H1 (cell line): ENCODE results near the gene NSFL1C. TPM values are rescaled to one million over a fixed set of nuclear protein-coding genes. Genes with fewer than 3 reads are reported as not detected.

Source experiments
- CTCF ChIA-PET: fragments of 300-600 bp; sonication (Branson Sonifier 250); formaldehyde crosslinking; loops from one replicate; lab custom pipeline; 2021; ENCODE audit not compliant: partially characterized antibody; lab: Charles Lee
- POLR2A ChIA-PET: fragments of 300-600 bp; sonication (Branson Sonifier 250); formaldehyde crosslinking; loops from one replicate; lab custom pipeline; 2021; ENCODE audit warnings: inconsistent platforms; ENCODE audit not compliant: partially characterized antibody; lab: Charles Lee
- DNase-seq, 2 experiments: peaks; one replicate each; pipeline versions ENCODE4 v3.0.0 to v3.0.0-alpha.2; 2010 to 2022; ENCODE audit warnings: low spot score in 2 of 2, low read depth in 1 of 2, mixed read lengths in 1 of 2
- FAIRE-seq: peaks from 2 replicates; lab custom pipeline; 2011; peaks lifted over from hg19 to GRCh38; lab: Jason Lieb, UNC
- H2AFZ ChIP-seq: 2 replicates; pipeline ENCODE4 v1.8.1; 2012; ENCODE audit warnings: low read length, inconsistent platforms
- H2AK5ac ChIP-seq: 2 replicates; pipeline ENCODE4 v1.6.1; 2013; ENCODE audit warnings: low read depth, low read length
- H2BK120ac ChIP-seq: replicated peaks from 2 replicates; pipeline ENCODE3; 2013; ENCODE audit warnings: low read depth, low read length, inconsistent platforms
- H2BK12ac ChIP-seq: 2 replicates; pipeline ENCODE4 v1.6.1; 2013; ENCODE audit warnings: low read depth, low read length
- H2BK15ac ChIP-seq: 2 replicates; pipeline ENCODE4 v1.6.1; 2013; ENCODE audit warnings: low read length
- H2BK20ac ChIP-seq: 2 replicates; pipeline ENCODE4 v1.6.1; 2013; ENCODE audit warnings: low read length
- H2BK5ac ChIP-seq: 2 replicates; pipeline ENCODE4 v1.6.1; 2013; ENCODE audit warnings: low read depth, low read length
- H3K14ac ChIP-seq: 2 replicates; pipeline ENCODE4 v1.6.1; 2013; ENCODE audit warnings: inconsistent platforms; ENCODE audit not compliant: insufficient read length
- H3K18ac ChIP-seq: 2 replicates; pipeline ENCODE4 v1.6.1; 2013; ENCODE audit warnings: low read length; ENCODE audit errors: extremely low read depth
- H3K23ac ChIP-seq: 2 replicates; pipeline ENCODE4 v1.6.1; 2013; ENCODE audit warnings: inconsistent platforms; ENCODE audit not compliant: insufficient read length
- H3K23me2 ChIP-seq: 2 replicates; pipeline ENCODE4 v1.6.1; 2013; ENCODE audit warnings: low read depth, low read length
- H3K27ac ChIP-seq: 2 replicates; pipeline ENCODE4 v1.6.1; 2011; ENCODE audit warnings: low read depth, low read length, inconsistent platforms
- H3K27me3 ChIP-seq, 4 experiments: replicated peaks in 1 of 4; 1 replicate in 1 of 4; 2 replicates in 3 of 4; pipeline versions ENCODE4 v1.6.1 to v1.8.1; 2011 to 2013; ENCODE audit warnings: low read length in 3 of 4, mild to moderate bottlenecking in 3 of 4, inconsistent platforms in 2 of 4, mixed read lengths in 2 of 4, moderate library complexity in 1 of 4; ENCODE audit not compliant: control insufficient read depth in 3 of 4, insufficient read depth in 3 of 4; ENCODE audit errors: extremely low read depth in 1 of 4
- H3K36me3 ChIP-seq, 4 experiments: 2 replicates each; pipeline versions ENCODE4 v1.6.1 to v1.8.1; 2011 to 2013; ENCODE audit warnings: mild to moderate bottlenecking in 4 of 4, low read length in 3 of 4, moderate library complexity in 2 of 4, control low read depth in 1 of 4, inconsistent platforms in 1 of 4; ENCODE audit not compliant: insufficient read depth in 4 of 4, control insufficient read depth in 2 of 4
- H3K4ac ChIP-seq: replicated peaks from 2 replicates; pipeline ENCODE3; 2013; ENCODE audit warnings: low read length, low read depth, mixed read lengths, inconsistent platforms; ENCODE audit not compliant: insufficient read length
- H3K4me1 ChIP-seq, 4 experiments: replicated peaks in 1 of 4; 1 replicate in 1 of 4; 2 replicates in 3 of 4; pipeline versions ENCODE4 v1.6.1 to v1.8.1; 2011 to 2013; ENCODE audit warnings: low read length in 3 of 4, inconsistent platforms in 2 of 4, mixed read lengths in 1 of 4; ENCODE audit not compliant: insufficient read depth in 4 of 4, control insufficient read depth in 3 of 4
- H3K4me2 ChIP-seq, 2 experiments: 2 replicates each; pipeline versions ENCODE4 v1.6.1 to v1.8.1; 2011 to 2013; ENCODE audit warnings: low read depth in 2 of 2, low read length in 2 of 2, control low read depth in 1 of 2, inconsistent platforms in 1 of 2, mild to moderate bottlenecking in 1 of 2; ENCODE audit not compliant: insufficient read depth in 1 of 2
- H3K4me3 ChIP-seq, 4 experiments: fragments of 200-600, 300-600 bp in 1 of 4; sonication (generic), shearing (Covaris generic), sonication (Bioruptor Twin) in 1 of 4; 2 replicates each; pipeline versions ENCODE4 v1.5.1 to v1.8.1; 2011 to 2016; ENCODE audit warnings: low read length in 4 of 4, low read depth in 3 of 4, control low read depth in 2 of 4, inconsistent platforms in 2 of 4, mild to moderate bottlenecking in 2 of 4, mixed read lengths in 1 of 4, moderate library complexity in 1 of 4; ENCODE audit not compliant: insufficient read depth in 2 of 4; ENCODE audit errors: extremely low read depth in 1 of 4
- H3K56ac ChIP-seq: replicated peaks from 2 replicates; pipeline ENCODE3; 2013; ENCODE audit warnings: low read depth, mild to moderate bottlenecking, mixed read lengths, low read length, inconsistent platforms; ENCODE audit not compliant: insufficient read length
- H3K79me1 ChIP-seq: 2 replicates; pipeline ENCODE4 v1.6.1; 2013; ENCODE audit warnings: low read depth, low read length, control low read depth
- H3K79me2 ChIP-seq, 2 experiments: 2 replicates each; pipeline versions ENCODE4 v1.6.1 to v1.8.1; 2012 to 2013; ENCODE audit warnings: low read length in 2 of 2, mild to moderate bottlenecking in 2 of 2, inconsistent platforms in 1 of 2; ENCODE audit not compliant: insufficient read depth in 2 of 2, control insufficient read depth in 1 of 2
- H3K9ac ChIP-seq, 4 experiments: replicated peaks in 1 of 4; 1 replicate in 1 of 4; 2 replicates in 3 of 4; pipeline versions ENCODE4 v1.6.1 to v1.8.1; 2011 to 2013; ENCODE audit warnings: low read depth in 3 of 4, low read length in 3 of 4, control low read depth in 2 of 4, mild to moderate bottlenecking in 2 of 4, moderate library complexity in 2 of 4, inconsistent platforms in 1 of 4; ENCODE audit errors: extremely low read depth in 1 of 4
- H3K9me3 ChIP-seq, 2 experiments: 2 replicates each; pipeline versions ENCODE4 v1.6.1 to v1.8.1; 2012 to 2013; ENCODE audit warnings: mild to moderate bottlenecking in 2 of 2, moderate library complexity in 2 of 2, control low read depth in 1 of 2, inconsistent platforms in 1 of 2, low read depth in 1 of 2, low read length in 1 of 2, mixed read lengths in 1 of 2; ENCODE audit not compliant: insufficient read depth in 2 of 2
- H4K20me1 ChIP-seq, 2 experiments: replicated peaks in 1 of 2; 2 replicates each; pipeline versions ENCODE3 to v1.8.1; 2011 to 2013; ENCODE audit warnings: inconsistent platforms in 2 of 2, low read length in 2 of 2, mild to moderate bottlenecking in 1 of 2; ENCODE audit not compliant: insufficient read depth in 2 of 2, control insufficient read depth in 1 of 2
- H4K5ac ChIP-seq: 2 replicates; pipeline ENCODE4 v1.6.1; 2013; ENCODE audit warnings: low read length, low read depth, mixed read lengths, inconsistent platforms; ENCODE audit not compliant: insufficient read length
- H4K8ac ChIP-seq: 2 replicates; pipeline ENCODE4 v1.8.0; 2013; ENCODE audit warnings: mild to moderate bottlenecking, moderate library complexity, low read length, inconsistent platforms; ENCODE audit not compliant: insufficient read depth; ENCODE audit errors: extremely low read depth
- H4K91ac ChIP-seq: replicated peaks from 2 replicates; pipeline ENCODE3; 2013; ENCODE audit warnings: low read length, mixed read lengths, inconsistent platforms; ENCODE audit not compliant: insufficient read length
- CEBPB ChIP-seq: IDR thresholded peaks from 2 replicates; pipeline ENCODE4 v1.6.1; 2012; ENCODE audit warnings: low read depth, low read length
- NANOG ChIP-seq: IDR thresholded peaks from 2 replicates; pipeline ENCODE4 v1.6.1; 2011; ENCODE audit warnings: low read length, low read depth, mild to moderate bottlenecking, inconsistent platforms; ENCODE audit not compliant: insufficient read depth, poor library complexity, severe bottlenecking
- WGBS, 2 experiments: shearing (Covaris generic) in 1 of 2; methylation state at CpG; one replicate each; pipeline versions ENCODE4 v1.1.6 to v1.1.7; 2013 to 2015; ENCODE audit warnings: low lambda C conversion rate in 2 of 2, mixed read lengths in 2 of 2, inconsistent platforms in 1 of 2, low coverage in 1 of 2, missing lambda C conversion rate in 1 of 2; ENCODE audit not compliant: insufficient replicate concordance in 2 of 2, insufficient coverage in 1 of 2, insufficient read length in 1 of 2; ENCODE audit errors: extremely low coverage in 1 of 2, missing lambda C conversion rate in 1 of 2; 5-methylcytosine and 5-hydroxymethylcytosine counted together
- polyA plus RNA-seq, 7 experiments: library from polyadenylated mRNA; depleted of rRNA in 3 of 7; stranded (reverse) in 5 of 7; unstranded in 2 of 7; fragments of >200 nt in 5 of 7; fragments of 200-250 nt in 2 of 7; gene quantifications; 1 replicate in 5 of 7; 2 replicates in 1 of 7; 4 replicates in 1 of 7; pipeline versions ENCODE4 v1.2.1 to v1.2.3, GENCODE V29; 2011 to 2013; ENCODE audit warnings: missing spikeins in 2 of 7, mixed read lengths in 2 of 7
- total RNA-seq: library from RNA; stranded (reverse); fragmentation: NEBNext Ultra II Directional; extraction: Animal tissue kit (Norgen Biotek cat#: 25700); gene quantifications from 2 replicates; pipeline ENCODE4 v1.2.1, GENCODE V29; 2021

NSFL1C gene
- total and polyA plus RNA-seq, 2 of the 8 experiments (the other 6 are each of a cell fraction or from before 2014, with no cell fraction given) = 21.6 to 98.0 TPM

DNA sequence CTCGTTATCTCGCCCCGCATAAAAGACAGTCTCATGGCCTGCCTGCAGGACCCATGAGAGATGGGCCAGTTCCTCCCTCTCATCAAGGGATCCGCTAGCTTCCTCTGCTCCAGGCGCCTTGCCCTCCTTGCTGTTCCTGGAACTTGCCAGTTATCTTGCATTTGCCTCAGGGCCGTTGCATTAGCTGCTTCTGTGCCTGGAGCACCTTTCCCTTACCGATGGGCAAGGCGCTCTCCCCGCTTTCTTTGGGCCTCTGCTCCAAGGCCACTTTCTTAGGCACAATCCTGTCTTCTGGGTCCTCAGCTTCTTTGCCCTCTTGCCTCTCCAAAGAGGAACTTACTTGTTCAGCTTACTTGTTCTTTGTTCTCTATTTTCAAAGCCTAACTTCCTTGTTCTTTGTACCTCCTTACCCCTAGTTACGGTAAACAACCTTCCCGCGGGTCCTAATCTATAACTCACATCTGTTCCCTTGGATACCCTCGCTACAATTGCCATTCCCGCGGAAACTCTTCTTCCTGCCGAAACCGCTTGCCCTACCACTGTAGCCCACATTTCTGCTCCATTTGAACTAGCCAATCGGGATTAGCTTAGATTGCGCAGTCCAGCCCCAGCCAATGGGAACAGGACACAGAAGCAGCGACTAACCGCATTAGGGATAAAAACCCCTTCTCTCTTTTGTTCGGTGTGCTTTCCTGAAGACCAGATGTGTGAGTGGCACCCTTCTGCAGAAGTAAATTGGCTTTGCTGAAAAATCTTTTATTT, 887 bp upstream of the NSFL1C start:
- peak overlapping the region; percentile 16 to 47 for H3K4me2 ChIP-seq
- no peak overlapping the region; a peak in 4 of 7 replicates for H3K9ac ChIP-seq
- POLR2A ChIA-PET = interaction anchor here (1.1 to 2.1 kb wide), 9 partner anchors 17 to 161 kb away, joined by 3 to 7 read pairs (median 4); partner anchors contain the start of gene FKBP1A
- no peak for TF ChIP-seq NANOG
- peak; percentile 46; the same call in 1 of the 2 replicates for TF ChIP-seq CEBPB
- TF ChIP-seq, all 59 proteins: peak for 1
- H3K23me2 ChIP-seq = peaks cover 6% of the 10 kb centered on the region
- H2BK5ac ChIP-seq = no peak overlapping the region
- no peak overlapping the region for H3K23ac ChIP-seq
- no peak overlapping the region for H4K91ac ChIP-seq
- H3K4me3 ChIP-seq = peak overlapping the region in 3 of 4 experiments; percentile 2 to 33 (median 14); a peak in 2 of 8 replicates
- peak overlapping the region; percentile 93 for H2AFZ ChIP-seq
- H3K4me1 ChIP-seq = peaks cover 3 to 14% (median 6%) of the 10 kb centered on the region in 4 experiments; a peak in 6 of 7 replicates
- H3K56ac ChIP-seq = no peak overlapping the region
- no peak overlapping the region for H2BK15ac ChIP-seq
- no peak overlapping the region; the same call in 1 of the 2 replicates for H4K8ac ChIP-seq
- peaks cover 2 to 11% of the 10 kb centered on the region in 2 experiments for H4K20me1 ChIP-seq
- DNase-seq = peak in 1 of 2 experiments; percentile 48
- H2AK5ac ChIP-seq = no peak overlapping the region
- CTCF ChIA-PET = interaction anchor here (0.7 to 5.3 kb wide), 31 partner anchors 9 to 259 kb away, joined by 3 to 63 read pairs (median 5); partner anchors contain the start of gene FKBP1A
- FAIRE-seq = no peak
- no peak overlapping the region for H3K4ac ChIP-seq
- no peak overlapping the region for H2BK120ac ChIP-seq
- H3K79me2 ChIP-seq = peaks cover 9 to 37% of the 10 kb centered on the region in 2 experiments; a peak in 3 of 4 replicates
- WGBS, 2 experiments = 82% methylated on average over 22 of the region's 22 CpGs; no CpG with 5 or more reads in 1 of the 2 experiments
- H3K27me3 ChIP-seq = no peaks in the 10 kb centered on the region
- H2BK12ac ChIP-seq = peak overlapping the region; percentile 88; the same call in 1 of the 2 replicates
- no peak overlapping the region for H4K5ac ChIP-seq
- no peak overlapping the region for H3K14ac ChIP-seq
- peak overlapping the region; percentile 25; the same call in 1 of the 2 replicates for H3K18ac ChIP-seq
- peaks cover 11% of the 10 kb centered on the region for H3K79me1 ChIP-seq
- H3K9me3 ChIP-seq = no peaks in the 10 kb centered on the region
- H3K36me3 ChIP-seq = peaks cover 2 to 7% (median 6%) of the 10 kb centered on the region in 4 experiments; a peak in 5 of 8 replicates
- peak overlapping the region; percentile 97; the same call in 1 of the 2 replicates for H2BK20ac ChIP-seq
- no peak overlapping the region for H3K27ac ChIP-seq
